Smooth muscle cell (in vitro differentiated cells): ENCODE data around the gene MACROD2. TPM values are rescaled to one million over a fixed set of nuclear protein-coding genes. Genes with fewer than 3 reads are reported as not detected.
A peak's percentile ranks its signal among the peaks of the same experiment; 100 is the strongest.

Experiments
- DNase-seq: peaks from one replicate; lab custom pipeline; 2025; ENCODE audit not compliant: unreplicated experiment; lab: John Stamatoyannopoulos, UW
- H2AFZ ChIP-seq: fragments of 200-600 bp; sonication (generic); 2 replicates; pipeline ENCODE4 v1.6.0; 2016; ENCODE audit warnings: antibody characterized with exemption, low read depth, mild to moderate bottlenecking
- H3F3A ChIP-seq: fragments of 200-600 bp; sonication (generic); 2 replicates; pipeline ENCODE4 v1.6.0; 2017; ENCODE audit warnings: antibody characterized with exemption, low read depth
- H3K27ac ChIP-seq: fragments of 200-600 bp; sonication (generic); 2 replicates; pipeline ENCODE4 v1.5.1; 2016; ENCODE audit warnings: low read depth, mild to moderate bottlenecking
- H3K27me3 ChIP-seq: fragments of 200-600 bp; sonication (generic); 2 replicates; pipeline ENCODE4 v1.6.1; 2016; ENCODE audit warnings: low read depth, mild to moderate bottlenecking
- H3K36me3 ChIP-seq: fragments of 200-600 bp; sonication (generic); 2 replicates; pipeline ENCODE4 v1.5.1; 2016; ENCODE audit warnings: low read depth
- H3K4me1 ChIP-seq: fragments of 200-600 bp; sonication (generic); 2 replicates; pipeline ENCODE4 v1.5.1; 2016; ENCODE audit warnings: low read depth
- H3K4me2 ChIP-seq: fragments of 200-600 bp; sonication (generic); 2 replicates; pipeline ENCODE4 v1.6.0; 2016; ENCODE audit warnings: mild to moderate bottlenecking
- H3K4me3 ChIP-seq: fragments of 200-600 bp; sonication (generic); 2 replicates; pipeline ENCODE4 v1.5.1; 2016; ENCODE audit warnings: mild to moderate bottlenecking
- H3K79me2 ChIP-seq: fragments of 200-600 bp; sonication (generic); 2 replicates; pipeline ENCODE4 v1.6.0; 2016; ENCODE audit warnings: low read depth, mild to moderate bottlenecking
- H3K9ac ChIP-seq: fragments of 200-600 bp; sonication (generic); 2 replicates; pipeline ENCODE4 v1.6.0; 2016; ENCODE audit warnings: low read depth
- H3K9me3 ChIP-seq: fragments of 200-600 bp; sonication (generic); replicated peaks from 2 replicates; pipeline ENCODE4 v1.5.1; 2016; ENCODE audit warnings: low read depth
- H4K20me1 ChIP-seq: fragments of 200-600 bp; sonication (generic); 2 replicates; pipeline ENCODE4 v1.6.0; 2016; ENCODE audit warnings: low read depth
- WGBS: methylation state at CpG from one replicate; pipeline ENCODE4 v1.1.7; 2016; ENCODE audit warnings: low lambda C conversion rate; 5-methylcytosine and 5-hydroxymethylcytosine counted together
- polyA plus RNA-seq: library from polyadenylated mRNA; unstranded; fragments of >200 nt; fragmentation: Nextera tagmentation; extraction: Ambion mirVana; gene quantifications from 2 replicates; pipeline ENCODE4 v1.2.1, GENCODE V29; 2016
- total RNA-seq: library from RNA; depleted of rRNA; stranded (reverse); fragments of >200 nt; gene quantifications from 2 replicates; pipeline ENCODE4 v1.2.3, GENCODE V29; 2014
- TF ChIP-seq, protein P1 (sequence below): fragments of 200-600 bp; sonication (generic); IDR thresholded peaks from 2 replicates; pipeline ENCODE4 v1.5.1; 2017; ENCODE audit warnings: borderline replicate concordance, mild to moderate bottlenecking, antibody characterized with exemption; ENCODE audit not compliant: insufficient read depth, poor library complexity, severe bottlenecking

The MACROD2 gene
- total and polyA plus RNA-seq, 2 experiments from 2014 or later = 0.04 to 0.32 TPM

- Histone ChIP-seq H2AFZ (no peak overlapping the region), H3K9ac (no peak overlapping the region), H3F3A (no peaks in the 10 kb centered on the region), H3K27ac (no peak overlapping the region), H3K36me3 (no peaks in the 10 kb centered on the region), H3K27me3 (no peaks in the 10 kb centered on the region), H4K20me1 (no peaks in the 10 kb centered on the region), H3K79me2 (no peaks in the 10 kb centered on the region), H3K4me3 (no peak overlapping the region), H3K4me2 (no peak overlapping the region), H3K9me3 (no peaks in the 10 kb centered on the region), H3K4me1 (no peaks in the 10 kb centered on the region)
- TF ChIP-seq, protein P1, sequence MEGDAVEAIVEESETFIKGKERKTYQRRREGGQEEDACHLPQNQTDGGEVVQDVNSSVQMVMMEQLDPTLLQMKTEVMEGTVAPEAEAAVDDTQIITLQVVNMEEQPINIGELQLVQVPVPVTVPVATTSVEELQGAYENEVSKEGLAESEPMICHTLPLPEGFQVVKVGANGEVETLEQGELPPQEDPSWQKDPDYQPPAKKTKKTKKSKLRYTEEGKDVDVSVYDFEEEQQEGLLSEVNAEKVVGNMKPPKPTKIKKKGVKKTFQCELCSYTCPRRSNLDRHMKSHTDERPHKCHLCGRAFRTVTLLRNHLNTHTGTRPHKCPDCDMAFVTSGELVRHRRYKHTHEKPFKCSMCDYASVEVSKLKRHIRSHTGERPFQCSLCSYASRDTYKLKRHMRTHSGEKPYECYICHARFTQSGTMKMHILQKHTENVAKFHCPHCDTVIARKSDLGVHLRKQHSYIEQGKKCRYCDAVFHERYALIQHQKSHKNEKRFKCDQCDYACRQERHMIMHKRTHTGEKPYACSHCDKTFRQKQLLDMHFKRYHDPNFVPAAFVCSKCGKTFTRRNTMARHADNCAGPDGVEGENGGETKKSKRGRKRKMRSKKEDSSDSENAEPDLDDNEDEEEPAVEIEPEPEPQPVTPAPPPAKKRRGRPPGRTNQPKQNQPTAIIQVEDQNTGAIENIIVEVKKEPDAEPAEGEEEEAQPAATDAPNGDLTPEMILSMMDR = no peak
- 98% methylated on average over 5 of the region's 5 CpGs for WGBS
- DNase-seq = no peak
These were observed 1547.3 kb downstream of the MACROD2 start for GRCh38 chr20:15542655-15543054.

DNA sequence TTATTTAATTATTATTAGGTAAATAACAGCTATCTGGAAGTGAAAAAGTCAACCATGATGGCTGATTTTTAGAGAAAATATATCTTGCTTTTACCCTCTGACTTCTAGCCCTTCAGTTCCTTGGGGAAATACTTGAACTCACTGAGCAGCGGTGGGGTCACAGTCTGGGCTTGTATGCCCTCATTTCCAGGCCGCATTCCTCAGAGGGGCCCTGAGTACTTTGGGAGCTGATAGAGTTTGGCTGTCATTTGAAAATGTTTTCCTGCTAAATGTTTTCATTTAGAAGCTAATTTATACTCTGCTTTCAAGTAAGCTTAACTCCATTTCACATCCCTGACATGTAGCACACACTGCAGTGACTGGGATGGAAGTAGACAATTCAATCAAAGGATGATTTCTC, 1549.4 kb downstream of the MACROD2 start:
- Histone ChIP-seq H3K4me1 (no peaks in the 10 kb centered on the region), H3K9me3 (no peaks in the 10 kb centered on the region), H3K27me3 (no peaks in the 10 kb centered on the region), H3K27ac (no peak overlapping the region), H2AFZ (peak overlapping the region; percentile 55), H4K20me1 (no peaks in the 10 kb centered on the region), H3F3A (no peaks in the 10 kb centered on the region), H3K79me2 (no peaks in the 10 kb centered on the region), H3K4me2 (peak overlapping the region; percentile 25), H3K4me3 (no peak overlapping the region), H3K36me3 (no peaks in the 10 kb centered on the region), H3K9ac (no peak overlapping the region)
- WGBS = 39% methylated on average over 2 of the region's 2 CpGs
- DNase-seq = no peak
- TF ChIP-seq, protein P1 = no peak

DNA sequence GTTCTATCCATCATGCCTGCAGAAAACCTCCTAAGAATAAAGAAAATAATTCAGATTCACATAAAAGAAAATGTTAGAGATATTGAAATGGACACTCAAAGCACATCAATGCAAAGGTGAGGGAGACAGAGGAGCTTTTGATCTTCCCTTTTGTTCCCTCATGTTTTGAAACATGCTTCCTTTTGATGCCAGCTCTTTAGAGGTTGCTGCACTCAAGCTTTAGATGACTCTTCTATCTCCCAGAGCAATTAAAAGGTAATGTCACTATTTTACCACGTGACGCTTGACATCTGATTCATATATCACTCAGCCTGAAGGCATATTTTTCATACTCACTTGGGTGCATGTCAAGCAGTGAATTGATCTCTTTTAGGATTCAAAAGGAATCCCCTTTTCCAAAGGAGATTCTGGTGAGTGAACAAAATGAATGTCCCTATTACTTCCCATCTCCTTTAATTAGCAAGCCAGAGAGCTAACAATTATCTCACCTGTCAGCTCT, 1551.3 kb downstream of the MACROD2 start:
- H3K4me1 ChIP-seq = no peaks in the 10 kb centered on the region
- no peaks in the 10 kb centered on the region for H3K36me3 ChIP-seq
- H3K79me2 ChIP-seq = no peaks in the 10 kb centered on the region
- H3F3A ChIP-seq = no peaks in the 10 kb centered on the region
- H3K9ac ChIP-seq = no peak overlapping the region
- no peak overlapping the region for H2AFZ ChIP-seq
- TF ChIP-seq, protein P1 = no peak
- H4K20me1 ChIP-seq = no peaks in the 10 kb centered on the region
- no peak for DNase-seq
- no peaks in the 10 kb centered on the region for H3K27me3 ChIP-seq
- no peak overlapping the region for H3K4me3 ChIP-seq
- no peak overlapping the region for H3K4me2 ChIP-seq
- no peak overlapping the region for H3K27ac ChIP-seq
- WGBS = 86% methylated on average over 2 of the region's 2 CpGs
- no peaks in the 10 kb centered on the region for H3K9me3 ChIP-seq

- H3K9me3 ChIP-seq = no peaks in the 10 kb centered on the region
- no peaks in the 10 kb centered on the region for H3K79me2 ChIP-seq
- TF ChIP-seq, protein P1 = no peak
- H3F3A ChIP-seq = no peaks in the 10 kb centered on the region
- H3K36me3 ChIP-seq = no peaks in the 10 kb centered on the region
- no peak for DNase-seq
- H3K4me2 ChIP-seq = no peak overlapping the region
- WGBS = 86% methylated on average over 3 of the region's 3 CpGs
- no peak overlapping the region for H2AFZ ChIP-seq
- H3K9ac ChIP-seq = no peak overlapping the region
- H3K27me3 ChIP-seq = no peaks in the 10 kb centered on the region
- H3K27ac ChIP-seq = no peak overlapping the region
- H3K4me3 ChIP-seq = no peak overlapping the region
- H3K4me1 ChIP-seq = no peaks in the 10 kb centered on the region
- H4K20me1 ChIP-seq = no peaks in the 10 kb centered on the region
These were observed 1551.8 kb downstream of the MACROD2 start for GRCh38 chr20:15547119-15547518.
